Smooth muscle cell (in vitro differentiated cells): Measurements from ENCODE around the gene AP5S1. TPM values are rescaled to one million over a fixed set of nuclear protein-coding genes. Genes with fewer than 3 reads are reported as not detected.

Experiments used
- DNase-seq: peaks from one replicate; lab custom pipeline; 2025; ENCODE audit not compliant: unreplicated experiment; lab: John Stamatoyannopoulos, UW
- H2AFZ ChIP-seq: fragments of 200-600 bp; sonication (generic); 2 replicates; pipeline ENCODE4 v1.6.0; 2016; ENCODE audit warnings: antibody characterized with exemption, low read depth, mild to moderate bottlenecking
- H3F3A ChIP-seq: fragments of 200-600 bp; sonication (generic); 2 replicates; pipeline ENCODE4 v1.6.0; 2017; ENCODE audit warnings: antibody characterized with exemption, low read depth
- H3K27ac ChIP-seq: fragments of 200-600 bp; sonication (generic); 2 replicates; pipeline ENCODE4 v1.5.1; 2016; ENCODE audit warnings: low read depth, mild to moderate bottlenecking
- H3K27me3 ChIP-seq: fragments of 200-600 bp; sonication (generic); 2 replicates; pipeline ENCODE4 v1.6.1; 2016; ENCODE audit warnings: low read depth, mild to moderate bottlenecking
- H3K36me3 ChIP-seq: fragments of 200-600 bp; sonication (generic); 2 replicates; pipeline ENCODE4 v1.5.1; 2016; ENCODE audit warnings: low read depth
- H3K4me1 ChIP-seq: fragments of 200-600 bp; sonication (generic); 2 replicates; pipeline ENCODE4 v1.5.1; 2016; ENCODE audit warnings: low read depth
- H3K4me2 ChIP-seq: fragments of 200-600 bp; sonication (generic); 2 replicates; pipeline ENCODE4 v1.6.0; 2016; ENCODE audit warnings: mild to moderate bottlenecking
- H3K4me3 ChIP-seq: fragments of 200-600 bp; sonication (generic); 2 replicates; pipeline ENCODE4 v1.5.1; 2016; ENCODE audit warnings: mild to moderate bottlenecking
- H3K79me2 ChIP-seq: fragments of 200-600 bp; sonication (generic); 2 replicates; pipeline ENCODE4 v1.6.0; 2016; ENCODE audit warnings: low read depth, mild to moderate bottlenecking
- H3K9ac ChIP-seq: fragments of 200-600 bp; sonication (generic); 2 replicates; pipeline ENCODE4 v1.6.0; 2016; ENCODE audit warnings: low read depth
- H3K9me3 ChIP-seq: fragments of 200-600 bp; sonication (generic); replicated peaks from 2 replicates; pipeline ENCODE4 v1.5.1; 2016; ENCODE audit warnings: low read depth
- H4K20me1 ChIP-seq: fragments of 200-600 bp; sonication (generic); 2 replicates; pipeline ENCODE4 v1.6.0; 2016; ENCODE audit warnings: low read depth
- CTCF ChIP-seq: fragments of 200-600 bp; sonication (generic); IDR thresholded peaks from 2 replicates; pipeline ENCODE4 v1.5.1; 2017; ENCODE audit warnings: borderline replicate concordance, mild to moderate bottlenecking, antibody characterized with exemption; ENCODE audit not compliant: insufficient read depth, poor library complexity, severe bottlenecking
- WGBS: methylation state at CpG from one replicate; pipeline ENCODE4 v1.1.7; 2016; ENCODE audit warnings: low lambda C conversion rate; 5-methylcytosine and 5-hydroxymethylcytosine counted together
- polyA plus RNA-seq: library from polyadenylated mRNA; unstranded; fragments of >200 nt; fragmentation: Nextera tagmentation; extraction: Ambion mirVana; gene quantifications from 2 replicates; pipeline ENCODE4 v1.2.1, GENCODE V29; 2016
- total RNA-seq: library from RNA; depleted of rRNA; stranded (reverse); fragments of >200 nt; gene quantifications from 2 replicates; pipeline ENCODE4 v1.2.3, GENCODE V29; 2014

Gene AP5S1
- total and polyA plus RNA-seq, 2 experiments from 2014 or later: 3.1 to 14.7 TPM

DNA sequence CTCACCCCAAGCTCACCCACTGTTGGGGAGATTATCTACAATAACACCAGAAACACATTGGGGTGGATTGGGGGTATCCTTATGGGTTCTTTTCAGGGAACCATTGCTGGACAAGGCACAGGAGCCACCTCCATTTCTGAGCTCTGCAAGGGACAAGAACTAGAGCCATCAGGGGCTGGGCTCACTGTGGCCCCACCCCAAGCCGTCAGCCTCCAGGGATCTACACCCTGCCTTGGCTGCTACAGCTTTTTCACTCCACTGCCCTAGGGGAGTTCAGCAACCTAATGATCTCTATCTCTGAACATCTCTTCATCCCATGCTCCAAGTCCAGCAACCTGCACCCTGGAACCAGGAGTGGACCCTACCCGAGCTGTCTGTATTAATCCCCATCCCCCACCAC lies 47.5 kb downstream of the AP5S1 start:
- Histone ChIP-seq H3K36me3 (no peaks in the 10 kb centered on the region), H3K4me2 (no peak overlapping the region), H3K79me2 (no peaks in the 10 kb centered on the region), H3K9ac (no peak overlapping the region), H3K27ac (no peak overlapping the region), H4K20me1 (peaks cover 15% of the 10 kb centered on the region), H3F3A (no peaks in the 10 kb centered on the region), H2AFZ (no peak overlapping the region), H3K4me3 (no peak overlapping the region), H3K27me3 (no peaks in the 10 kb centered on the region), H3K9me3 (no peaks in the 10 kb centered on the region), H3K4me1 (no peaks in the 10 kb centered on the region)
- 97% methylated on average over 2 of the region's 2 CpGs for WGBS
- no peak for DNase-seq
- no peak for TF ChIP-seq CTCF

- Histone ChIP-seq H3K27me3 (no peaks in the 10 kb centered on the region), H3K4me2 (no peak overlapping the region), H3K9me3 (no peaks in the 10 kb centered on the region), H3K4me1 (no peaks in the 10 kb centered on the region), H3F3A (no peaks in the 10 kb centered on the region), H3K79me2 (no peaks in the 10 kb centered on the region), H3K9ac (no peak overlapping the region), H3K4me3 (no peak overlapping the region), H2AFZ (no peak overlapping the region), H3K36me3 (no peaks in the 10 kb centered on the region), H3K27ac (no peak overlapping the region), H4K20me1 (peaks cover 14% of the 10 kb centered on the region)
- DNase-seq: no peak
- TF ChIP-seq CTCF: no peak
- 92% methylated on average over 10 of the region's 10 CpGs for WGBS
Measured at GRCh38 chr20:3869839-3870634, 49.7 kb downstream of the AP5S1 start.

- H3K27ac ChIP-seq: peak overlapping the region; percentile 50
- H3K79me2 ChIP-seq: no peaks in the 10 kb centered on the region
- no peak for TF ChIP-seq CTCF
- H3F3A ChIP-seq: no peaks in the 10 kb centered on the region
- H3K4me3 ChIP-seq: no peak overlapping the region
- H2AFZ ChIP-seq: no peak overlapping the region
- DNase-seq: no peak
- no peaks in the 10 kb centered on the region for H3K36me3 ChIP-seq
- no peaks in the 10 kb centered on the region for H3K9me3 ChIP-seq
- H3K27me3 ChIP-seq: no peaks in the 10 kb centered on the region
- WGBS: 71% methylated on average over 4 of the region's 4 CpGs
- no peaks in the 10 kb centered on the region for H3K4me1 ChIP-seq
- H3K4me2 ChIP-seq: no peak overlapping the region
- peaks cover 14% of the 10 kb centered on the region for H4K20me1 ChIP-seq
- no peak overlapping the region for H3K9ac ChIP-seq
Measured at GRCh38 chr20:3871550-3872265, 51.4 kb downstream of the AP5S1 start.
